ENCODE data around the gene FGGY. TPM values are rescaled to one million over a fixed set of nuclear protein-coding genes. Genes with fewer than 3 reads are reported as not detected.

Gene FGGY
- total RNA-seq, 1 experiment from 2014 or later: 12.0 TPM

- peaks cover 13% of the 10 kb centered on the region for H3K36me3 Mint-ChIP-seq
- no peak for DNase-seq (ENCODE audit: low spot score)
- no peak overlapping the region for H3K4me3 Mint-ChIP-seq
- peaks cover 16% of the 10 kb centered on the region for H3K4me1 Mint-ChIP-seq
- H3K9me3 Mint-ChIP-seq: peaks cover 20% of the 10 kb centered on the region
- ChIA-PET CTCF (no interaction called here), POLR2A (interaction anchor here (0.7 kb wide), 2 partner anchors 518 to 761 kb away, joined by 3 read pairs; no protein-coding TSS in a partner anchor)
- no peak for ATAC-seq
- no peak overlapping the region for H3K27ac Mint-ChIP-seq
- 0 out of 2 replicates have a peak, but pooled peaks cover under 1% of the 10 kb centered on the region for H3K27me3 Mint-ChIP-seq (ENCODE audit: low read depth)
- TF ChIP-seq GABPB1 (CRISPR knock-in tag; IDR thresholded peaks at IDR 0.05) (peak; percentile 48; the same call in 1 of the 2 replicates), MYBL2 (CRISPR knock-in tag; IDR thresholded peaks at IDR 0.05) (no peak), TEAD4 (CRISPR knock-in tag; IDR thresholded peaks at IDR 0.05) (no peak)
Observed at GRCh38 chr1:59730759-59731478, 434.0 kb downstream of the FGGY start.

GRCh38 chr1:59731591-59731990, 434.7 kb downstream of the FGGY start:
- no peak for TF ChIP-seq PREB (CRISPR knock-in tag; IDR thresholded peaks at IDR 0.05; ENCODE audit: borderline replicate concordance)
- no peak for TF ChIP-seq IRF1 (CRISPR knock-in tag; IDR thresholded peaks at IDR 0.05)
- TF ChIP-seq FOXP1 (CRISPR knock-in tag; IDR thresholded peaks at IDR 0.05; ENCODE audit: borderline replicate concordance): no peak
- Mint-ChIP-seq H3K4me3 (no peak overlapping the region), H3K27me3 (ENCODE audit: low read depth) (0 out of 2 replicates have a peak, but pooled peaks cover 4% of the 10 kb centered on the region), H3K4me1 (peaks cover 16% of the 10 kb centered on the region), H3K9me3 (peaks cover 26% of the 10 kb centered on the region), H3K36me3 (peaks cover 19% of the 10 kb centered on the region), H3K27ac (no peak overlapping the region)
- CTCF ChIA-PET: interaction anchor here (1.2 kb wide), 1 partner anchor 28 kb away, joined by 5 read pairs; no protein-coding TSS in a partner anchor
- POLR2A ChIA-PET: interaction anchor here (0.7 kb wide), 1 partner anchor 518 kb away, joined by 3 read pairs; no protein-coding TSS in a partner anchor
- DNase-seq (ENCODE audit: low spot score): no peak
- ATAC-seq: no peak

GRCh38 chr1:59732214-59732955, 435.5 kb downstream of the FGGY start:
- no peak for ATAC-seq
- no peak for TF ChIP-seq ATF3 (CRISPR knock-in tag; conservative IDR thresholded peaks at IDR 0.05)
- TF ChIP-seq CREB1 (CRISPR knock-in tag; IDR thresholded peaks at IDR 0.05): no peak
- TF ChIP-seq NFYB (CRISPR knock-in tag; conservative IDR thresholded peaks at IDR 0.05; ENCODE audit: low read depth): no peak
- TF ChIP-seq CREM (CRISPR knock-in tag; IDR thresholded peaks at IDR 0.05): no peak
- no peak for TF ChIP-seq ZNF416 (CRISPR knock-in tag; IDR thresholded peaks at IDR 0.05)
- TF ChIP-seq FOXP1 (CRISPR knock-in tag; IDR thresholded peaks at IDR 0.05; ENCODE audit: borderline replicate concordance): no peak
- TF ChIP-seq MAX (CRISPR knock-in tag; IDR thresholded peaks at IDR 0.05): no peak
- TF ChIP-seq ZMAT4 (CRISPR knock-in tag; IDR thresholded peaks at IDR 0.05): no peak
- no peak for TF ChIP-seq PRDM15 (CRISPR knock-in tag; IDR thresholded peaks at IDR 0.05)
- TF ChIP-seq MYBL2 (CRISPR knock-in tag; IDR thresholded peaks at IDR 0.05): no peak
- TF ChIP-seq SOX15 (CRISPR knock-in tag; IDR thresholded peaks at IDR 0.05): no peak
- TF ChIP-seq JAZF1 (CRISPR knock-in tag; IDR thresholded peaks at IDR 0.05): no peak
- Mint-ChIP-seq H3K4me3 (no peak overlapping the region), H3K9me3 (peaks cover 34% of the 10 kb centered on the region), H3K27me3 (ENCODE audit: low read depth) (0 out of 2 replicates have a peak, but pooled peaks cover 4% of the 10 kb centered on the region), H3K4me1 (peaks cover 16% of the 10 kb centered on the region), H3K36me3 (peaks cover 27% of the 10 kb centered on the region), H3K27ac (no peak overlapping the region)
- ChIA-PET CTCF (interaction anchor here (1.2 kb wide), 1 partner anchor 27 kb away, joined by 5 read pairs; no protein-coding TSS in a partner anchor), POLR2A (no interaction called here)
- DNase-seq (ENCODE audit: low spot score): no peak

Measured in WTC11 (cell line).